GM19025 (cell line): ENCODE results near the gene DENND1A.

Experiments
- ATAC-seq: cut with Tn5 transposase; IDR thresholded peaks from one replicate; pipeline ENCODE4 v1.9.1; 2021; ENCODE audit warnings: mild to moderate bottlenecking, low read depth, moderate library complexity; ENCODE audit not compliant: unreplicated experiment

Gene DENND1A

GRCh38 chr9:123371228-123371584, 558.7 kb downstream of the DENND1A start:
- ATAC-seq = no peak

GRCh38 chr9:123370526-123371227, 559.2 kb downstream of the DENND1A start:
- no peak for ATAC-seq

GRCh38 chr9:123370108-123370507, 559.8 kb downstream of the DENND1A start:
- ATAC-seq = no peak

- ATAC-seq = no peak
These were observed 560.6 kb downstream of the DENND1A start for GRCh38 chr9:123369296-123369695.

- no peak for ATAC-seq
These were observed 561.3 kb downstream of the DENND1A start for GRCh38 chr9:123368536-123369153.

- no peak for ATAC-seq
These were observed 561.9 kb downstream of the DENND1A start for GRCh38 chr9:123368023-123368422.

- ATAC-seq = no peak
These were observed 563.9 kb downstream of the DENND1A start for GRCh38 chr9:123365881-123366528.

GRCh38 chr9:123365287-123365880, 564.5 kb downstream of the DENND1A start:
- no peak for ATAC-seq

- ATAC-seq = no peak
These were observed 565.6 kb downstream of the DENND1A start for GRCh38 chr9:123364241-123364824.

- ATAC-seq = no peak
These were observed 567.1 kb downstream of the DENND1A start for GRCh38 chr9:123362856-123363255.

GRCh38 chr9:123361731-123362510, 568.0 kb downstream of the DENND1A start:
- no peak for ATAC-seq

GRCh38 chr9:123361086-123361730, 568.7 kb downstream of the DENND1A start:
- no peak for ATAC-seq

- no peak for ATAC-seq
These were observed 569.5 kb downstream of the DENND1A start for GRCh38 chr9:123360161-123361085.

- ATAC-seq = no peak
These were observed 570.4 kb downstream of the DENND1A start for GRCh38 chr9:123359546-123359945.

- ATAC-seq = no peak
These were observed 570.8 kb downstream of the DENND1A start for GRCh38 chr9:123359106-123359505.

GRCh38 chr9:123358181-123358905, 571.6 kb downstream of the DENND1A start:
- ATAC-seq = no peak

- ATAC-seq = no peak
These were observed 572.2 kb downstream of the DENND1A start for GRCh38 chr9:123357743-123358059.
